ENCODE results near the gene EI24. TPM values are rescaled to one million over a fixed set of nuclear protein-coding genes. Genes with fewer than 3 reads are reported as not detected.

The EI24 gene
- total and polyA plus RNA-seq, 9 of the 15 experiments (the other 6 are each of a cell fraction or from before 2014, with no cell fraction given), result 50.4 to 260 (median 168) TPM

- no peak for TF ChIP-seq BRF1 (IDR thresholded peaks at IDR 0.05; ENCODE audit: borderline replicate concordance, extremely low read depth, insufficient read length)
- TF ChIP-seq BACH1 (tag; IDR thresholded peaks at IDR 0.05), result peak; percentile 55; the same call in 1 of the 2 replicates
- TF ChIP-seq, protein P1, sequence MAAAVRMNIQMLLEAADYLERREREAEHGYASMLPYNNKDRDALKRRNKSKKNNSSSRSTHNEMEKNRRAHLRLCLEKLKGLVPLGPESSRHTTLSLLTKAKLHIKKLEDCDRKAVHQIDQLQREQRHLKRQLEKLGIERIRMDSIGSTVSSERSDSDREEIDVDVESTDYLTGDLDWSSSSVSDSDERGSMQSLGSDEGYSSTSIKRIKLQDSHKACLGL (CRISPR knock-in tag; IDR thresholded peaks at IDR 0.05; ENCODE audit: borderline replicate concordance, poor library complexity, severe bottlenecking), result no peak
- peak; percentile 73 for TF ChIP-seq SMAD4 (CRISPR knock-in tag; conservative IDR thresholded peaks at IDR 0.05)
- no peak for TF ChIP-seq RERE (CRISPR knock-in tag; IDR thresholded peaks at IDR 0.05; ENCODE audit: borderline replicate concordance)
- TF ChIP-seq, protein P2, sequence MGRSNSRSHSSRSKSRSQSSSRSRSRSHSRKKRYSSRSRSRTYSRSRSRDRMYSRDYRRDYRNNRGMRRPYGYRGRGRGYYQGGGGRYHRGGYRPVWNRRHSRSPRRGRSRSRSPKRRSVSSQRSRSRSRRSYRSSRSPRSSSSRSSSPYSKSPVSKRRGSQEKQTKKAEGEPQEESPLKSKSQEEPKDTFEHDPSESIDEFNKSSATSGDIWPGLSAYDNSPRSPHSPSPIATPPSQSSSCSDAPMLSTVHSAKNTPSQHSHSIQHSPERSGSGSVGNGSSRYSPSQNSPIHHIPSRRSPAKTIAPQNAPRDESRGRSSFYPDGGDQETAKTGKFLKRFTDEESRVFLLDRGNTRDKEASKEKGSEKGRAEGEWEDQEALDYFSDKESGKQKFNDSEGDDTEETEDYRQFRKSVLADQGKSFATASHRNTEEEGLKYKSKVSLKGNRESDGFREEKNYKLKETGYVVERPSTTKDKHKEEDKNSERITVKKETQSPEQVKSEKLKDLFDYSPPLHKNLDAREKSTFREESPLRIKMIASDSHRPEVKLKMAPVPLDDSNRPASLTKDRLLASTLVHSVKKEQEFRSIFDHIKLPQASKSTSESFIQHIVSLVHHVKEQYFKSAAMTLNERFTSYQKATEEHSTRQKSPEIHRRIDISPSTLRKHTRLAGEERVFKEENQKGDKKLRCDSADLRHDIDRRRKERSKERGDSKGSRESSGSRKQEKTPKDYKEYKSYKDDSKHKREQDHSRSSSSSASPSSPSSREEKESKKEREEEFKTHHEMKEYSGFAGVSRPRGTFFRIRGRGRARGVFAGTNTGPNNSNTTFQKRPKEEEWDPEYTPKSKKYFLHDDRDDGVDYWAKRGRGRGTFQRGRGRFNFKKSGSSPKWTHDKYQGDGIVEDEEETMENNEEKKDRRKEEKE (IDR thresholded peaks at IDR 0.05; ENCODE audit: borderline replicate concordance in 1 of 2, control insufficient read depth in 1 of 2, low read depth in 2 of 2, low read length in 1 of 2), result no peak
- TF ChIP-seq ETV6 (IDR thresholded peaks at IDR 0.05; ENCODE audit: borderline replicate concordance in 1 of 2, low read depth in 2 of 2, low read length in 1 of 2), result no peak
- TF ChIP-seq ETV6 (CRISPR knock-in tag; IDR thresholded peaks at IDR 0.05; ENCODE audit: borderline replicate concordance), result no peak
- peak; percentile 29; the same call in 1 of the 2 replicates for TF ChIP-seq HSF4 (CRISPR knock-in tag; IDR thresholded peaks at IDR 0.05; ENCODE audit: borderline replicate concordance)
- TF ChIP-seq JUN (IDR thresholded peaks at IDR 0.05; ENCODE audit: borderline replicate concordance, low read depth, low read length), result no peak
- TF ChIP-seq JUN (CRISPR knock-in tag; IDR thresholded peaks at IDR 0.05; ENCODE audit: borderline replicate concordance), result no peak
- no peak for TF ChIP-seq RFX7 (CRISPR knock-in tag; IDR thresholded peaks at IDR 0.05)
- TF ChIP-seq SP2 (IDR thresholded peaks at IDR 0.05; ENCODE audit: extremely low read depth, low read depth, low read length, poor library complexity, severe bottlenecking), result no peak
- TF ChIP-seq MAFF (IDR thresholded peaks at IDR 0.05; ENCODE audit: low read length), result no peak
- TF ChIP-seq, protein P3, sequence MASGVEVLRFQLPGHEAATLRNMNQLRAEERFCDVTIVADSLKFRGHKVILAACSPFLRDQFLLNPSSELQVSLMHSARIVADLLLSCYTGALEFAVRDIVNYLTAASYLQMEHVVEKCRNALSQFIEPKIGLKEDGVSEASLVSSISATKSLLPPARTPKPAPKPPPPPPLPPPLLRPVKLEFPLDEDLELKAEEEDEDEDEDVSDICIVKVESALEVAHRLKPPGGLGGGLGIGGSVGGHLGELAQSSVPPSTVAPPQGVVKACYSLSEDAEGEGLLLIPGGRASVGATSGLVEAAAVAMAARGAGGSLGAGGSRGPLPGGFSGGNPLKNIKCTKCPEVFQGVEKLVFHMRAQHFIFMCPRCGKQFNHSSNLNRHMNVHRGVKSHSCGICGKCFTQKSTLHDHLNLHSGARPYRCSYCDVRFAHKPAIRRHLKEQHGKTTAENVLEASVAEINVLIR (CRISPR knock-in tag; IDR thresholded peaks at IDR 0.05), result no peak
- TF ChIP-seq NBN (IDR thresholded peaks at IDR 0.05; ENCODE audit: low read depth), result no peak
These were observed 7.4 kb upstream of the EI24 start (continued) for GRCh38 chr11:125561924-125562323.
